ENCODE data around the gene SMPD1. TPM values are rescaled to one million over a fixed set of nuclear protein-coding genes. Genes with fewer than 3 reads are reported as not detected.
"Not testable (repeated sequence)": the region's sequence is repeated elsewhere in the genome, so short reads cannot be mapped to it uniquely, and the experiment has no call there.

The SMPD1 gene
- total RNA-seq, 1 donor from 2014 or later, result 60.6 TPM

GRCh38 chr11:6385046-6385777 lies 5.1 kb upstream of the SMPD1 start:
- no peak for ATAC-seq
- intact Hi-C loops (cut with DNase I), result loop anchor here (10.0 kb wide), 1 partner anchor 220 kb away; the partner anchor contains the start of genes ILK and RRP8

GRCh38 chr11:6387811-6388599 lies 2.3 kb upstream of the SMPD1 start:
- intact Hi-C loops (cut with DNase I), result loop anchor here (10.0 kb wide), 1 partner anchor 217 kb away; the partner anchor contains the start of genes ILK and RRP8

More at GRCh38 chr11:6385046-6385777, 5.1 kb upstream of the SMPD1 start:
- no peak for DNase-seq (ENCODE audit: missing footprints)

GRCh38 chr11:6388748-6389147 lies 1.5 kb upstream of the SMPD1 start:
- DNase-seq (ENCODE audit: missing footprints), result no peak
- intact Hi-C loops (cut with DNase I), result loop anchor here (10.0 kb wide), 1 partner anchor 216 kb away; the partner anchor contains the start of genes ILK and RRP8
- no peak for ATAC-seq

More at GRCh38 chr11:6387811-6388599, 2.3 kb upstream of the SMPD1 start:
- ATAC-seq, result no peak
- DNase-seq (ENCODE audit: missing footprints), result no peak

GRCh38 chr11:6390718-6391469 lies 620 bp downstream of the SMPD1 start:
- DNase-seq (ENCODE audit: missing footprints), result no peak
- intact Hi-C loops (cut with DNase I), result loop anchor here (1.0 to 10.0 kb wide), 3 partner anchors 28 to 294 kb away; partner anchors contain the start of genes APBB1 and MRPL17
- no peak for ATAC-seq

- intact Hi-C loops (cut with DNase I), result loop anchor here (10.0 kb wide), 1 partner anchor 293 kb away; the partner anchor contains the start of gene MRPL17
- DNase-seq (ENCODE audit: missing footprints) (no peak), ATAC-seq (no peak)
Measured at GRCh38 chr11:6391537-6392134, 1.4 kb downstream of the SMPD1 start.

GRCh38 chr11:6392251-6392650 lies 2.0 kb downstream of the SMPD1 start:
- intact Hi-C loops (cut with DNase I), result loop anchor here (10.0 kb wide), 1 partner anchor 293 kb away; the partner anchor contains the start of gene MRPL17
- not testable (repeated sequence) for DNase-seq (ENCODE audit: missing footprints); ATAC-seq

GRCh38 chr11:6393989-6394670 lies 3.9 kb downstream of the SMPD1 start:
- DNase-seq (ENCODE audit: missing footprints), result no peak
- intact Hi-C loops (cut with DNase I), result loop anchor here (10.0 kb wide), 1 partner anchor 291 kb away; the partner anchor contains the start of gene MRPL17
- no peak for ATAC-seq

- intact Hi-C loops (cut with DNase I), result loop anchor here (10.0 kb wide), 1 partner anchor 289 kb away; the partner anchor contains the start of gene MRPL17
- DNase-seq (ENCODE audit: missing footprints) (no peak), ATAC-seq (no peak)
Measured at GRCh38 chr11:6395470-6396060, 5.3 kb downstream of the SMPD1 start.

- DNase-seq (ENCODE audit: missing footprints), result no peak
- intact Hi-C loops (cut with DNase I), result loop anchor here (10.0 kb wide), 1 partner anchor 288 kb away; the partner anchor contains the start of gene MRPL17
- no peak for ATAC-seq
Measured at GRCh38 chr11:6397156-6397555, 6.9 kb downstream of the SMPD1 start.

- ATAC-seq (no peak), DNase-seq (ENCODE audit: missing footprints) (no peak)
- intact Hi-C loops (cut with DNase I), result loop anchor here (10.0 kb wide), 1 partner anchor 287 kb away; the partner anchor contains the start of gene MRPL17
Measured at GRCh38 chr11:6397636-6398035, 7.4 kb downstream of the SMPD1 start.

- intact Hi-C loops (cut with DNase I), result no loop called here
- ATAC-seq (no peak), DNase-seq (ENCODE audit: missing footprints) (no peak)
Measured at GRCh38 chr11:6400431-6401345, 10.4 kb downstream of the SMPD1 start.

GRCh38 chr11:6401464-6401863 lies 11.2 kb downstream of the SMPD1 start:
- DNase-seq (ENCODE audit: missing footprints) (no peak), ATAC-seq (peak; percentile 10)
- intact Hi-C loops (cut with DNase I), result no loop called here

- no peak for DNase-seq (ENCODE audit: missing footprints)
- ATAC-seq, result no peak
- intact Hi-C loops (cut with DNase I), result no loop called here
Measured at GRCh38 chr11:6402061-6402470, 11.8 kb downstream of the SMPD1 start.

GRCh38 chr11:6402561-6402981 lies 12.3 kb downstream of the SMPD1 start:
- ATAC-seq (no peak), DNase-seq (ENCODE audit: missing footprints) (no peak)
- intact Hi-C loops (cut with DNase I), result no loop called here

- ATAC-seq (no peak), DNase-seq (ENCODE audit: missing footprints) (no peak)
- intact Hi-C loops (cut with DNase I), result no loop called here
Measured at GRCh38 chr11:6403539-6403938, 13.3 kb downstream of the SMPD1 start.

GRCh38 chr11:6404342-6405051 lies 14.2 kb downstream of the SMPD1 start:
- intact Hi-C loops (cut with DNase I), result no loop called here
- no peak for ATAC-seq
- DNase-seq (ENCODE audit: missing footprints), result no peak

All from Right ventricle myocardium inferior (tissue), 1 donor.